ENCODE measurements around the gene CUTA.

DNA sequence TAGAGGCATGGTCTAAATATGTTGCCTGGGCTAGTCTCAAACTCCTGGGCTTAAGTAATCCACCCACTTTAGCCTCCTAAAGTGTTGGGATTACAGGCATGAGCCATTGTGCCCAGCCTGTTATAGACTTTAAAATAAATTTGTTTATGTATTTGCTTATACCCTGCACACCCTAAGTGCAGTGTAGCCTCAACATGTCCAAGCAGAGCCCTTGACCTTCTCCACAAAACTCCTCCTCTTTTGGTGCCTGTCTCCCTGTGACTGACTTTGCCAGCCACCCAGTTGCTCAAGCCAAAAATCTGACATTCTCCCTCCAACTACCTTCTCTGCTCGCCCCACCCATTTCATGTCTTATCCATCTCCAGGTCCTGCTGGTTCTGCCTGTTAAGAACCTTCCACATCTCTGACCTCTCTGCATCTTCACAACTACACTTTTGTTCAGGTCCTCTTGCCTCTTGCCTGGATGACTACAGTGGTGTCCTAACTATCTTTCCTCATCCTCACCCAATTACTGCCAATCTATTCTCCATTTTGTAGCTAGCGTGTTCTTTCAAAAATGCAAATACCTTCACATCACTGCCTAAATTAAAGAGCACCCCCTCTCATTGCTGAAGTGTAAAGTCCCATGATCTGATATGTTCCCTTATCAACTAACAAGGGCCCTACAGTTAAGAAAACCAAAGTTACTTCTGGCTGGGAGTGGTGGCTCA, 37.5 kb downstream of the CUTA start:
- TF ChIP-seq, protein P1, sequence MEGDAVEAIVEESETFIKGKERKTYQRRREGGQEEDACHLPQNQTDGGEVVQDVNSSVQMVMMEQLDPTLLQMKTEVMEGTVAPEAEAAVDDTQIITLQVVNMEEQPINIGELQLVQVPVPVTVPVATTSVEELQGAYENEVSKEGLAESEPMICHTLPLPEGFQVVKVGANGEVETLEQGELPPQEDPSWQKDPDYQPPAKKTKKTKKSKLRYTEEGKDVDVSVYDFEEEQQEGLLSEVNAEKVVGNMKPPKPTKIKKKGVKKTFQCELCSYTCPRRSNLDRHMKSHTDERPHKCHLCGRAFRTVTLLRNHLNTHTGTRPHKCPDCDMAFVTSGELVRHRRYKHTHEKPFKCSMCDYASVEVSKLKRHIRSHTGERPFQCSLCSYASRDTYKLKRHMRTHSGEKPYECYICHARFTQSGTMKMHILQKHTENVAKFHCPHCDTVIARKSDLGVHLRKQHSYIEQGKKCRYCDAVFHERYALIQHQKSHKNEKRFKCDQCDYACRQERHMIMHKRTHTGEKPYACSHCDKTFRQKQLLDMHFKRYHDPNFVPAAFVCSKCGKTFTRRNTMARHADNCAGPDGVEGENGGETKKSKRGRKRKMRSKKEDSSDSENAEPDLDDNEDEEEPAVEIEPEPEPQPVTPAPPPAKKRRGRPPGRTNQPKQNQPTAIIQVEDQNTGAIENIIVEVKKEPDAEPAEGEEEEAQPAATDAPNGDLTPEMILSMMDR (conservative IDR thresholded peaks at IDR 0.05; ENCODE audit: low read depth in 2 of 2) = no peak
- TF ChIP-seq JUNB (IDR thresholded peaks at IDR 0.05; ENCODE audit: unreplicated experiment) (no peak), POLR2AphosphoS5 (IDR thresholded peaks at IDR 0.05; ENCODE audit: low read depth) (no peak), EZH2phosphoT487 (IDR thresholded peaks at IDR 0.05; ENCODE audit: unreplicated experiment) (no peak), EZH2 (IDR thresholded peaks at IDR 0.05; ENCODE audit: low read depth, unreplicated experiment) (no peak), CREB1 (CRISPR knock-in tag; IDR thresholded peaks at IDR 0.05; ENCODE audit: low read depth) (no peak)
- TF ChIP-seq, protein P2, sequence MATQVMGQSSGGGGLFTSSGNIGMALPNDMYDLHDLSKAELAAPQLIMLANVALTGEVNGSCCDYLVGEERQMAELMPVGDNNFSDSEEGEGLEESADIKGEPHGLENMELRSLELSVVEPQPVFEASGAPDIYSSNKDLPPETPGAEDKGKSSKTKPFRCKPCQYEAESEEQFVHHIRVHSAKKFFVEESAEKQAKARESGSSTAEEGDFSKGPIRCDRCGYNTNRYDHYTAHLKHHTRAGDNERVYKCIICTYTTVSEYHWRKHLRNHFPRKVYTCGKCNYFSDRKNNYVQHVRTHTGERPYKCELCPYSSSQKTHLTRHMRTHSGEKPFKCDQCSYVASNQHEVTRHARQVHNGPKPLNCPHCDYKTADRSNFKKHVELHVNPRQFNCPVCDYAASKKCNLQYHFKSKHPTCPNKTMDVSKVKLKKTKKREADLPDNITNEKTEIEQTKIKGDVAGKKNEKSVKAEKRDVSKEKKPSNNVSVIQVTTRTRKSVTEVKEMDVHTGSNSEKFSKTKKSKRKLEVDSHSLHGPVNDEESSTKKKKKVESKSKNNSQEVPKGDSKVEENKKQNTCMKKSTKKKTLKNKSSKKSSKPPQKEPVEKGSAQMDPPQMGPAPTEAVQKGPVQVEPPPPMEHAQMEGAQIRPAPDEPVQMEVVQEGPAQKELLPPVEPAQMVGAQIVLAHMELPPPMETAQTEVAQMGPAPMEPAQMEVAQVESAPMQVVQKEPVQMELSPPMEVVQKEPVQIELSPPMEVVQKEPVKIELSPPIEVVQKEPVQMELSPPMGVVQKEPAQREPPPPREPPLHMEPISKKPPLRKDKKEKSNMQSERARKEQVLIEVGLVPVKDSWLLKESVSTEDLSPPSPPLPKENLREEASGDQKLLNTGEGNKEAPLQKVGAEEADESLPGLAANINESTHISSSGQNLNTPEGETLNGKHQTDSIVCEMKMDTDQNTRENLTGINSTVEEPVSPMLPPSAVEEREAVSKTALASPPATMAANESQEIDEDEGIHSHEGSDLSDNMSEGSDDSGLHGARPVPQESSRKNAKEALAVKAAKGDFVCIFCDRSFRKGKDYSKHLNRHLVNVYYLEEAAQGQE (IDR thresholded peaks at IDR 0.05; ENCODE audit: unreplicated experiment) = no peak

All from GM23338 (cell line).